PC-9 (cell line): ENCODE results near the gene QTRT2.

Source experiments
- CTCF ChIP-seq: fragments of 200-600 bp; sonication (generic); conservative IDR thresholded peaks from 2 replicates; pipeline ENCODE4 v1.6.1; 2017; ENCODE audit warnings: mixed run types, antibody characterized with exemption, mild to moderate bottlenecking, moderate library complexity
- EZH2 ChIP-seq: fragments of 200-600 bp; sonication (generic); IDR thresholded peaks from 2 replicates; pipeline ENCODE4 v1.8.0; 2017; ENCODE audit warnings: antibody characterized with exemption, low read depth

- no peak for TF ChIP-seq EZH2
- TF ChIP-seq CTCF = no peak
Observed at GRCh38 chr3:114076711-114077110, 20.2 kb downstream of the QTRT2 start.
